HTR-8/SVneo (cell line): ENCODE data around the gene ZFR.
"Not testable (repeated sequence)": the region's sequence is repeated elsewhere in the genome, so short reads cannot be mapped to it uniquely, and the experiment has no call there.

Experiments
- DNase-seq: peaks from one replicate; pipeline ENCODE4 v3.0.0; 2011; ENCODE audit warnings: low spot score, mixed read lengths; ENCODE audit not compliant: insufficient read length
- FAIRE-seq: peaks from 2 replicates; lab custom pipeline; 2011; peaks lifted over from hg19 to GRCh38; lab: Jason Lieb, UNC

ZFR gene

DNA sequence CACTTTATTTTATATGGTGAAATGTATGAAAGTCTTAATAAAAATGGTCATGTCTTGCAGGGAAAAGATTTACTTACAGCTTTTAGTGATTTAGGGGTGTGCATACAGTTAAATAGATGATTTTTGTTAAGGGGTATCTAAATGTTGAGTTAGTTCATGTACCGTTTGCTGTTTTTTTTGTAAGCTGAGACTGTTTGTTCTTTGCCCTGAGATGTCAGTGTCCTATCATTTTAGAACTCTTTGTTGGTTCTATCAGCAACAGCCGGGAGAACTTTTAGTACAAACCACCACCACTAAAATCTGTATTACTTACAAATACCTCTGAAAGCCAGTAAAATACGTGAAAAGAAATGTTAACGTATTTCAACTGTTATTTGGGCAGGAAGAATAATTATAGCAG lies 75.5 kb downstream of the ZFR start:
- no peak for FAIRE-seq
- no peak for DNase-seq

GRCh38 chr5:32367271-32367670 lies 77.3 kb downstream of the ZFR start:
- DNase-seq, FAIRE-seq: not testable (repeated sequence)

DNA sequence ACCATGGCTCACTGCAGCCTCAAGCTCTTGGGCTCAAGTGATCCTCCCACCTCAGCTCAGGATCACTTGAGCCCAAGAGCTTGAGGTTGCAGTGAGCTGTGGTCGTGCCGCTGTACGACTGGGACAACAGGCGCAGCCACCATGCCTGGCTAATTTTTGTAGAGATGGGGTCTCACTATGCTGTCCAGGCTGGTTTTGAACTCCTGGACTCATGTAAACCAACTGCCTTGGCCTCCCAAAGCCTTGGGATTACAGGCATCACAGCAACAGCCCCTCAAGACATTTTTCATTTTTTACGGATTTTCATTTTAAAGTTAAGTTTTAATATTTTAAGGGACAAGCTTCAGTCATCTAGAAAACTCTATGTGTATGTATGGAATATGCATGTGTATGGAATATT lies 78.9 kb downstream of the ZFR start:
- DNase-seq: no peak
- no peak for FAIRE-seq

DNA sequence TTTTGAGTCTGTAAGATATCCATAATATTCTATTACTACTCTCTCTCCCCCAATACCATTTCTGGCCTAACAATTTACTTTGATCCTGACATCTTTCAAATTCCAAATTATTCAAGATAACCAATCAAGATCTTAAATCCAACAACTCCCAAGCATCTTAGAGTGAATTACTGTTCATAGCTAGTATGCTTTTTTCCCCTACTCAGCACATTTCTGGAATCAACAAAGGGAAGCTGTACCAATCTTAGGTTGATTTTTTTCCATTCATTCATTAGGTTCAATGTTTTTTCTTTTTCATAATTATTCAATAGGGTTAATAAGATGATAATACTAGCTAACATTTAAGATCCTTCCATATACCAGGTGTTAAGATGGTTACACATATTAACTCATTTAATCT lies 81.5 kb downstream of the ZFR start:
- no peak for FAIRE-seq

GRCh38 chr5:32362527-32362926 lies 82.0 kb downstream of the ZFR start:
- DNase-seq (no peak), FAIRE-seq (no peak)

More for the DNA sequence above, 81.5 kb downstream of the ZFR start:
- DNase-seq: no peak

DNA sequence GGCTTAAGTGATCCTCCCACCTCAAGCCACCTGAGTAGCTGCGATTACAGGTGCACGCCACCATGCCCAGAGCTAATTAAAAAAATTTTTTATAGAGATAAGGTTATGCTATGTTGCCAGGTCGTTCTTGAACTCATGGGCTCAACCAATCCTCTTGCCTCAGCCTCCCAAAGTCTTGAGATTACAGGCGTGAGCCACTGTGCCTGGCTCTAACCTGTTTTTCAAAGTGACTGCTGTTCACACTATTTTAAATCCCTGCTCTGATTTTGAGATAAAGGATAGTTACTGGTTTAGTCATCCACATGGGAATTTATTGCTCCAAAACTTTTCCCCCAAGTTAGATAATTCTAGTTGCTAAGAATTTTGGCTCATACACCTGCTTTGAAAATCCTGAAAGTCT lies 83.6 kb downstream of the ZFR start:
- FAIRE-seq: no peak
- DNase-seq: no peak

GRCh38 chr5:32358611-32359010 lies 85.9 kb downstream of the ZFR start:
- no peak for DNase-seq
- no peak for FAIRE-seq

DNA sequence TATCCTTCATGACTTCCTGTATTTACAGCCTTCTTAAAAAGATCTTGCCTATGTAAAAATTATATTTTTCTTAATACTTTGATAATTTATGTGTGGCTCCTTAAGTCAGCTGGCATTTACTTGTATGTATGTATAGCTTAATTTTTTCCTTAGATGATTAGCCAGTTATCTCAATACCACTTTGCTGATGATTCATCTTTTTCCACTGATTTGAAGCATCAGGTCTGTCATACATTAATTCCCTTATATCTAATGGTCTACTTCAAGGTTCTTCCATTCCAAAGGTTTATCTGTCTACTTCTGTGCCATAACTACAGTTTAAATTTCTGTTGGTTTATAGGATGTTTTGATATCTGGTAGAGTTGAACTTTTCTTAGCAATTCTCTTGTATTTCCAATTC lies 86.9 kb downstream of the ZFR start:
- FAIRE-seq: no peak
- DNase-seq: no peak

- FAIRE-seq (no peak), DNase-seq (no peak)
Measured at GRCh38 chr5:32355686-32356085, 88.9 kb downstream of the ZFR start.

DNA sequence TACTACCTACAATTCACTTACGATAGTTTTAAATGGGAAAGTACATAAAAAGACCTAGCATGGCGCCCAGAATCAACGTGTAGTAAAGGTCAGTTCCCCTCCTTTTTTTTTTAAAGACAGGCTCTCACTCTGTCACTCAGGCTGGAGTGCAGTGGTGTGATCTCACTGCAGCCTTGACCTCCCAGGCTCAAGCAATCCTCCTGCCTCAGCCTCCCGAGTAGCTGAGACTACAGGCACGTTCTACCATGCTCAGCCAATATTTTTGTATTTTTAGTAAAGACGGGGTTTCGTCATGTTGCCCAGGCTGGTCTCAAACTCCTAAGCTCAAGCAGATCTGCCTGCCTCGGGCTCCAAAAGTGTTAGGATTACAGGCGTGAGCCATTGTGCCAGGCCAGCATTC lies 91.1 kb downstream of the ZFR start:
- no peak for FAIRE-seq
- no peak for DNase-seq

GRCh38 chr5:32352685-32353084 lies 91.9 kb downstream of the ZFR start:
- DNase-seq (no peak), FAIRE-seq (no peak)

- FAIRE-seq (peak; percentile 16), DNase-seq (no peak)
Measured at GRCh38 chr5:32346869-32347268, 97.7 kb downstream of the ZFR start.

- no peak for DNase-seq
- FAIRE-seq: no peak
Measured at GRCh38 chr5:32343058-32343672, 101.4 kb downstream of the ZFR start.

- DNase-seq (no peak), FAIRE-seq (no peak)
Measured at GRCh38 chr5:32342656-32343055, 101.9 kb downstream of the ZFR start.

GRCh38 chr5:32339878-32340277 lies 104.7 kb downstream of the ZFR start:
- FAIRE-seq (no peak), DNase-seq (no peak)

DNA sequence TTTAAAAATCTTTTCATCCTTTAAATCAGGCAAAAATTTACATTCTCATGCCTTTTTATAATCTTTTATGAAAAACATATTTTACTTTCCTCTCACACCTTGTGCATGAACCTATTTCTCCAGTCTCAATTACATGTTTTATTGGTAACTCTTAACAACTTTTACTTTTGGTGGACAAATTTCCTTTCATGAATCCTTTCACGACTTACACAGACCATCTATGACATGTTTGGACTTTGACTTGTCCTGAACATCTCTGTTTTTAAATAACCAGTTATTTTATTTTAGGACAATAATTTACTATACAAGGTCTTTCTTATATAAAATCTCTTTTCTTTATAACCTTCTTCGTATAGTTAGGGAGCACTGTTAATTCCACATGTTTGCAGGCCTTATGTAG lies 105.3 kb downstream of the ZFR start:
- no peak for FAIRE-seq
- DNase-seq: no peak

DNA sequence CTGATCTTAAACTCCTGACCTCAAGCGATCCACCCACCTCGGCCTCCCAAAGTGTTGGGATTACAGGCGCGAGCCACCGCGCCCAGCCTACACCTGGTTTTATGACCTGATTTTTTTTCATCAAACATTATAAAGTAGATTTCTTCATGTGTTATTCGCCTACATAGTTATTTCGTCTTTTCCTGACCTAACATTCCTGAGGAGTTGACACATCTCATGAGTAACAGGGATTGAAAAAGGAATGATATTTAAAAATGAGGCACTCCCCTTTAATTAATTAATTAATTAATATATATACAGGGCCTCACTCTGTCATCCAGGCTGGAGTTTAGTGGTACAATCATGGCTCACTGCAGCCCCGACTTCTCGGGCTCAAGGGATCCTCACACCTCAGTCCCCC lies 111.6 kb downstream of the ZFR start:
- FAIRE-seq: no peak

DNA sequence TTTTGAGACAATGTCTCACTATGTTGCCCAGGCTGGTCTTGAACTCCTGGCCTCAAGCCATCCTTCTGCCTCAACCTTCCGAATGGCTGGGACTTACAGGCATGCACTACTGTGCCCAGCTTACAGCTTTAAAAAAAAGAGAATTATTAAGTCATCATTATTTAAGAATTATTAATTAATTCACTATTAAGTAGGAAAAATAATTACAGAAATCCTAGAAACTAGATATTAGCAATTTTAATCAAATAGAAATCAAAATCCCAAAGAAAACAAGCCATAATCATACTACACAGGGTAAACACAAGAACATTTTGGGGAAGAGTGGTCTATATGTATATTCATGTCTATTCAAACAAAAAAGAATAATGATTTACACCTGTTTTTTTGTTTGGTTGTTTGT lies 112.2 kb downstream of the ZFR start:
- DNase-seq: no peak
- FAIRE-seq: no peak

More for the DNA sequence above, 111.6 kb downstream of the ZFR start:
- DNase-seq: no peak

DNA sequence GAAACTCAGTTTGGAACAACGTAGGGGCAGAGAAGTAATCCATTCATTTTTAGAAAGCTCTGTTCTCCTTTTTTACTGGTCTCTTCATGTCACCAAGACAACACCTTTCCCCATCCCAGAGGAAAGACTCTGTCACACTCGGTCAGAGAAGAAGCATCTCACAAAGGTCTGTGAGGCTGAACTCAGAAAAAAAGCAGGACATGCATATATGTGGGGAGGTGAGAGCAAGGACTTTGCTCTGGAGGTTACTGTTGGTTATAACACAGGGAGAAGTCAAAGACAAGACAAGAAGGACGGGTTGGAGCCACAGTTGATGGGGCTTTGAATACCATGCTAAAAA lies 112.6 kb downstream of the ZFR start:
- no peak for FAIRE-seq
- DNase-seq: no peak

GRCh38 chr5:32331217-32331934 lies 113.2 kb downstream of the ZFR start:
- no peak for DNase-seq
- no peak for FAIRE-seq

GRCh38 chr5:32330126-32330971 lies 114.2 kb downstream of the ZFR start:
- peak; percentile 36 for FAIRE-seq
- DNase-seq: no peak
